Measurements from ENCODE around the gene FOXK1.
"Not testable (repeated sequence)": the region's sequence is repeated elsewhere in the genome, so short reads cannot be mapped to it uniquely, and the experiment has no call there.

The FOXK1 gene

GRCh38 chr7:4667776-4668509 lies 14.2 kb upstream of the FOXK1 start:
- no peak for DNase-seq

GRCh38 chr7:4668510-4668847 lies 13.6 kb upstream of the FOXK1 start:
- no peak for DNase-seq

GRCh38 chr7:4670791-4671190 lies 11.3 kb upstream of the FOXK1 start:
- peak; percentile 13 for DNase-seq

- no peak for DNase-seq
Observed at GRCh38 chr7:4675771-4676367, 6.2 kb upstream of the FOXK1 start.

GRCh38 chr7:4677518-4677917 lies 4.6 kb upstream of the FOXK1 start:
- not testable (repeated sequence) for DNase-seq

GRCh38 chr7:4681218-4681851 lies 760 bp upstream of the FOXK1 start:
- DNase-seq = no peak

- peak; percentile 71 for DNase-seq
Observed at GRCh38 chr7:4682621-4683042, 537 bp downstream of the FOXK1 start.

- DNase-seq = peak; percentile 32
Observed at GRCh38 chr7:4683043-4683883, 1.2 kb downstream of the FOXK1 start.

- DNase-seq = peak; percentile 59
Observed at GRCh38 chr7:4683884-4684565, 1.9 kb downstream of the FOXK1 start.

- DNase-seq = no peak
Observed at GRCh38 chr7:4684846-4685245, 2.8 kb downstream of the FOXK1 start.

GRCh38 chr7:4685676-4686075 lies 3.6 kb downstream of the FOXK1 start:
- not testable (repeated sequence) for DNase-seq

GRCh38 chr7:4687956-4688355 lies 5.9 kb downstream of the FOXK1 start:
- DNase-seq = no peak

GRCh38 chr7:4689151-4689550 lies 7.1 kb downstream of the FOXK1 start:
- no peak for DNase-seq

GRCh38 chr7:4689668-4690067 lies 7.6 kb downstream of the FOXK1 start:
- DNase-seq = no peak

- no peak for DNase-seq
Observed at GRCh38 chr7:4690953-4691856, 9.1 kb downstream of the FOXK1 start.

GRCh38 chr7:4692055-4692454 lies 10.0 kb downstream of the FOXK1 start:
- DNase-seq = no peak

- DNase-seq = not testable (repeated sequence)
Observed at GRCh38 chr7:4692622-4693021, 10.5 kb downstream of the FOXK1 start.

GRCh38 chr7:4693152-4693551 lies 11.1 kb downstream of the FOXK1 start:
- DNase-seq = no peak

GRCh38 chr7:4693749-4694148 lies 11.7 kb downstream of the FOXK1 start:
- no peak for DNase-seq

GRCh38 chr7:4694305-4694704 lies 12.2 kb downstream of the FOXK1 start:
- no peak for DNase-seq

GRCh38 chr7:4698707-4699275 lies 16.7 kb downstream of the FOXK1 start:
- DNase-seq = no peak
